PC-3 (cell line): ENCODE measurements around the gene SGCD.

Source experiments
- CTCF ChIP-seq: fragments of 300-600 bp; sonication (generic); conservative IDR thresholded peaks from 2 replicates; pipeline ENCODE4 v1.5.1; 2017; ENCODE audit warnings: antibody characterized with exemption, low read depth, mild to moderate bottlenecking, low read length
- EZH2 ChIP-seq: fragments of 300-600 bp; sonication (generic); IDR thresholded peaks from one replicate; pipeline ENCODE4 v1.6.1; 2017; ENCODE audit warnings: antibody characterized with exemption, mild to moderate bottlenecking, low read length; ENCODE audit not compliant: unreplicated experiment

- TF ChIP-seq CTCF, result no peak
- TF ChIP-seq EZH2, result no peak
Measured at GRCh38 chr5:156435101-156435500, 108.1 kb downstream of the SGCD start.
